ENCODE data around the gene HIPK1.

Gene HIPK1

DNA sequence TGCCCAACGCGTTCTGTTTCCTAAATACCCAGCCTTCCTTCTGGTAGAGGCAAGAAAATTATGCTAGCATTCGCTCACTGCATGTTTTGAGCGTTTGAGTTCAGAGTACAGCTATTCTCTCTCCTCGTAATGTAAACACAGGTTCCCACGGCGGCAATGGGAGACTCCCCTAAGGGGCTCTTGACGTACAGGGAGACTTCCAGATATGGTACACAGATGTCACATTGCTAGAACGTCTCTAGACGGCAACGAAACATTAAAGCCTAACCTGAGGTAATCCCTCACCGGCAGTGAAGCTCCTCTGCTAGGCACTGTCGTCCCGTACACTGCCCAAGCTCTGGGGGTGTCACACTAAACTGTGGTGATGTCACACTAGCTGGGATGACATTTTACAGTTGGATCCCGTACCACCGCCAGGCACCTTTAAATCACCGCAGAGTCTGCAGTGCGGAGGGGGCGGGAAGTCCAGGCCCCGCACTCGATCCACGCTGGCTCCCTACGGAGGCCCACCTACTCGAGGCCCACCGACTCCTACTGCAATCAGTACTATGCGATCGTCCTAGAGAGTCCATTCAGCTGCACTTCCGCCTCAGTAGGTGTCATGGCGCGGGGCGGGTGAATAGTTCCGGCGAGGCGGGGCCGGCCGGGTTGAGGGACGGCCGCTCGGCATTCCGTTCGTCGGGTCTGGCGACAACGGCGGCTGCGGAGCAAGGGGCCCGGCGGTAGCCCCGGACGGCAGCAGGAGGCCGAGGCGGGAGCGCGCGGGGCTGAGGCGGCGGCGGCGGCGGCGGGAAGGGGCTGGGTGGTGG, at the start of gene HIPK1:
Gene HIPK1, plus strand, starts transcription at position 384 of the 809 bp plus-strand sequence.
- DNase-seq (ENCODE audit: low spot score) = peak; percentile 94

DNA sequence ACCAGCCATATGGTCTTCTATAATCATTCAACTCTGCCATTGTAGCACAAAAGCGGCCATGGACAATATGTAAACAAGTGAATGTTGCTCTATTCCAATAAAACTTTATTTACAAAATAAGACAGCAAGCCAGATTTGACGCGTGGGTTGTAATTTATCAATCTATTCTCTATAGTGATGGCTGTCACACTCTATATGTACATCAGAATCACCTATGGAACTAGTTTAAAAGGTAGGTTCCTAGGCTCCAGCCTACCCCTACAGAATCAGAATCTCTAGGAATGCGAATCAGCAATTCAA, 49.4 kb upstream of the HIPK1 start:
- no peak for DNase-seq (ENCODE audit: low spot score)

DNA sequence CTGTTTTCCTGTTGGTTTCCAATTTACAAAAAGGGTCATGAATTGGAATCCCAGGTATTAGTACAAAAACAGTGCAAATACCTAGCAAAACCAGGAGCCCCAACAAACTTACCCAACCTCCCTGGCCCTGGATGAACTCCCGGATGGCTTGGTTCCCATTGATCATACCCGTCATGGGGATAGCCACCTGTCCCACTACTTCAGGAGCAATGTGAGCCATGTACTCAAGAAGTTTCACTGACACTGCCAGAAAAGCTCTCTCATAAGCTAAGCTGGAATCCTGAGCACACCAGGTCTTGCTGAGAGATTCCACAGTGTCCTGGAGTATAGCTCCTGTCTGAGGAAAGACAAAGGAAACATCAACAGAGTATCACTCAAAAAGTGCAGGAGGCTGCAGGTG, 47.5 kb upstream of the HIPK1 start:
- peak; percentile 91 for DNase-seq (ENCODE audit: low spot score)

DNA sequence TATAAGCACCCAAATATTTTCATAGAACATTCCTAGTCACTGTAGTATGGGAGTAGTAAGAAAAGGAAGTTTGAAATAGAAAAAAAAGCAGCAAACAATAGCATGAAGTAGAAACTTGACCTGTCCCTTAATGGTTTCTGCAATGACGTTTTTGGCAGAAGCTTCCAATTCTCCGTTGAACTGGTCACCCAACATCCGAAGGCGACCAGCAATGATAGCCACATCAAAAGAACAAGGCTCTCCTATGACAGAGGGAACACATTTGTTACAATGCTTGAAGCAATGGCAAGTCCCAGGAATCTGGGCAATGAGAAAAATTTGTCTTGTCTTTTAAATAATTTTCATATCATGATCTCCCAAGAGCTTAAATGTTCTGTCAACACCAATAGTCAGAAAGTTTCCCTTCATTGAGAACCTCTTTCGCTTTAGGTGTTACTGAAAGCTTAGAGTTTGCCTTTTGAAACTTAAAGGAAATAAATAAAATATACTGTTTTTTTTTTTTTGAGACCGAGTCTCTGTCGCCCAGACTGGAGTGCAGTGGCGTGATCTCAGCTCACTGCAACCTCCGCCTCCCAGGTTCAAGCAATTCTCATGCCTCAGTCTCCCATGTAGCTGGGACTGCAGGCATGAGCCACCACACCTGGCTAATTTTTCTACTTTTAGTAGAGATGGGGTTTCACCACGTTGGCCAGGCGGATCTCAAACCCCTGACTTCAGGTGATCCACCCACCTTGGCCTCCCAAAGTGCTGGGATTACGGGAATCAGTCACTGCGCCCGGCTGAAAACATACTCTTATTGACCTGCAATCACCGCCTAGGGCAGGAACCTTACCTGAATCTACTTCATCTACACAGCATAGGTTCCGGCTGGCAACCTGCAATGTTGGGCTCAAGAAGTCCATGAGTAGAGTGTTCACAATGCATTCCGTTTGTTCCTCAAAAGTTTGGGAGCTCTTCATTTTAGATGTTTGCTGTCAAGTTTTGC, 42.4 kb upstream of the HIPK1 start:
- DNase-seq (ENCODE audit: low spot score) = no peak

DNA sequence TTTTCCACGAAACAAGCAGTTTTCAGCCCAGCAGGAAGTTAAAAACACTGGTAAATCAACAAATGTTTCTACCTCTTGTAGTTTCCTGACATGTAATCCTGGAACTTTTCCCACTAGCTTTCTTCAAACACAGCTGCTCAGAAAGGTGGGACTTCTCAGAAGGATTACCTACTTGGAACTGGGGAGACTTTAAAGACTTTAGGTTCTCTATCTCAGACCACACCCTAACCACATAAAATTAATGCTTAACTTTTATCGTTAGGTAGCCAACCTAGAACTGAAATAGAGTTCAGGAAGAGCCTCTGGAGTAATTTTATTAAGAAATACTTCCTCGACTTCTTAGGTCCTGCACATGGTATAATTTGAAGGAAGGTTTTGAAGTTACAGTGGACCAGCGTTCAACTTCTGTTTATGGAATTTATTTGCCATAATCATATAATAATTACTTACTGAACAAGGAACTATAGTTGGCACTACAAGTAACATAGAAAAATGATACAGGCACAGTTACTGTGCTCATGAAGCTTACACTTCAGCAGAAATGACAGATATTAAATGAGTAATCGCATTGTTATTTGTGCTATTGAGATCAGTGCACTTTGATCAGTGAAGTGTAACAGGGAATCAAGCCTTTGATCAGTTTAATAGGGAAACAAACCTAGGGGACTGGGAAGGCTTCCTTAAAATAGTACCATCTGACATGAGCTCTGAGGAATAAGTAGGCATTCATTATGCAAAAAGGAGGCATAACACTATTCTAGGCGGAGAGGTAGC, 41.5 kb upstream of the HIPK1 start, which contains the start of gene BCL2L15:
Gene BCL2L15, minus strand, starts transcription at position 180 of the 774 bp plus-strand sequence. CDS start 206 bp downstream, outside the sequence.
- no peak for DNase-seq (ENCODE audit: low spot score)

DNA sequence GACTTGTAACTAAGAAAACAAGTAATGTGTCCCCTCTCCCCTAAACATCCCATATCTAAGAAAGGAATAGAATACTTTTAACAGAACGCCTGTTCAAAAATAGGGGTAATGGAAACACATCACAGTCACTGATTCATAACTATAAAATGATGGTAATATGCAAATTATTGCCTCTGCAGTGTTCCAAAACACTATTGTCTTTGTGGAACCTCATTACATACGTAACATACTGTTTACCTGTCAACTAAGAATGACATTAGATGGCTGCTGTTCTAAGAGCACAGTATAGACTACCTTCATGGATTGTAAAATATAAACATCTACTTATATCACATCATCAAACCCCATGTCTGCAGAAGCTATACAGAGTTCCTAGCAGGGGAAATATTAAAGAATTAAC, 38.3 kb upstream of the HIPK1 start:
- no peak for DNase-seq (ENCODE audit: low spot score)

DNA sequence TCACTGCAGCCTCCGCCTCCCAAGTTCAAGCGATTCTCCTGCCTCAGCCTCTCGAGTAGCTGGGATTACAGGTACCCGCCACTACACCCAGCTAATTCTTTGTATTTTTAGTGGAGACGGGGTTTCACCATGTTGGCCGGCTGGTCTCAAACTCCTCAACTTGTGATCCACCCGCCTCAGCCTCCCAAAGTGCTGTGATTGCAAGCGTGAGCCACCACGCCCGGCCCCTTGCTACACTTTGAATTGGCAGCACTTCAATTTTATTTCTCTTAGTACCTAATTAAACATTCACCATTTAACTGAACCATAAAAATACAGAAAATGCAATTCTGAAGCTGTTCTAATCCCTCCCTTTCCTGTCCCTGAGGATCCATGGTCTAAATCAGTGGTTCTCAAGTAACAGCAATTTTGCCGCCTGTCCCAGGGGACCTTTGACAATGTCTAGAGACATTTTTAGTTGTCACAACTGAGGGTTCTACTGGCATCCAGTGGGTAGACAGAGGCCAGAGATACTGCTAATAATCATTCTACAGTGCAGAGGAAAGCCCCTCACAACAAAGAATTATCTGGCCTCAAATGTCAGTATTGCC, 37.4 kb upstream of the HIPK1 start:
- no peak for DNase-seq (ENCODE audit: low spot score)

DNA sequence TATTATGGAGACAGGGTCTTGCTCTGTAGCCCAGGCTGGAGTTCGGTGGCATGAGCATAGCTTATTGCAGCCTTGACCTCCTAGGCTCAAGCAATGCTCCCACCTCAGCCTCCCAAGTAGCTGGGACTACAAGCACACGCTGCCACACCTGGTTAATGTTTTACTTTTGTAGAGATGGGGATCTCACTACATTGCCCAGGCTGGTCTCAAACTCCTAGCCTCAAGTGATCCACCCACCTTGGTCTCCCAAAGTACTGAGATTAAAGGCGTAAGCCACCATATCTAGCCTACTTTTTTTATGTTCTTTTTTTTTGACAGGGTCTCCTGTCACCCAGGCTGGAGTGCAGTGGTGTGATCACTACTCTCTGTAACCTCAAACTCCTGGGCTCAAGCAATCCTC, 35.9 kb upstream of the HIPK1 start:
- no peak for DNase-seq (ENCODE audit: low spot score)

DNA sequence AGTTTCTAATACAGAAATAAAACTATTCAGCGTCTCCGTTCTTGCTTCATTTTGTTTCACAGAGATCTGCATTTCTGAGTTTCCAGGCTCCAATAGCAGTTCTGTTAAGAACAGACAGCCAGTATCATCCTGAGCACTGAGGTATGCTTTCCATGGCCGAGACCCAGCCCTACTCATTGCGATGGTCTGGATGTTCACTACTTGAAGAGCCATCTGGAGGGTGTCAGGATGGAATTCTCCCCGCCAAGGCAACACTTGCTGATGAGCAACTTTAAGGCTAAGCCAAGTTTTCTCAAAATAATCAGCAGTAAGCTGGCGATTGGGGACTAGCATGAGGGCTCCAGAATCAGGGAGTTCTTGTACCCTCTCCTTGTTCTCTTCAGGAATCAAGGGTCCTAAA, 34.0 kb upstream of the HIPK1 start:
- DNase-seq (ENCODE audit: low spot score) = peak; percentile 72

DNA sequence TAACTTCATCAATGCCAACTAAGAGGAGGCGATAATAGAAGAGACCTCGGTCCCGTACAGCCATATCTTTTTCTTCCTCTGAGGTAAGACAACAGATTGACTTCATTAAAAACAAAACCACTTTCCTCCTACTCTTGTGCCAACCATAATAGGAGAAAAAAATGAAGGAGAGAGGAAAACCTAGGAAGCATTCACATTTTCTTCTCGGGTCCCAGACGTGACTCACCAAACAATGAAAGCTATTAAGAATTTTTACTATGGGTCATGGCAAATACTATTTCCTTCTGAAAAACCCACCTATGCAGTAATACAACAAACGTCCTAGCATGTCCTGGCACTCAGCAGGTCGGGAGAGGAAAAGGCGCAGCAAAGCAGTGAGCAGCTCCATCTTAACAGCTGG, 33.2 kb upstream of the HIPK1 start:
- no peak for DNase-seq (ENCODE audit: low spot score)

DNA sequence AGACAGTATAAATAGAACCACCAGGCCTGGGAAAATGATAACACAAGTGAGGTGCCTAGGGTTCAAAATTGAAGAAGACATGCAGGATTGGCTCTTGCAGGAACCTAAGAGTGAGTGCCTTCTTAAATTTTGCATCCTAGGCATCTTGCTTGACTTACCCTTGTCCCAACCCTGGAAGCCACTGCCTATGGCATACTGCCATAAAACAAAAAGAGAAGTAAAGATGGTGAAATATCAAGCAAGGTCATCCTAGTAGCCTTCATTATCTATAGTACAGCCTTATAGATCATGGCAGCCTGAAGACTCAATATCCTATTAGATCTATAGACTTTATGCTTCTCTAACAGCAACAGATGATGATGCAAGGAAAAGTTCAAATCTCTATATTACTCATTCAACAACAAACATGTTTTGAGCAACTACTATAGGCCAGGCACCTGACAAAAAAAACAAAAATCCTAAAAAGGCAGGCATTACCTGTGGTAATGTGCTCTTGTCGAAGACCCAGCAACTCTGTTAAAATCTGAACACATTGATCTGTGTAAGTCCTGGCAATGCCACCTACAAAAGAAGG, 30.8 kb upstream of the HIPK1 start:
- DNase-seq (ENCODE audit: low spot score) = no peak

DNA sequence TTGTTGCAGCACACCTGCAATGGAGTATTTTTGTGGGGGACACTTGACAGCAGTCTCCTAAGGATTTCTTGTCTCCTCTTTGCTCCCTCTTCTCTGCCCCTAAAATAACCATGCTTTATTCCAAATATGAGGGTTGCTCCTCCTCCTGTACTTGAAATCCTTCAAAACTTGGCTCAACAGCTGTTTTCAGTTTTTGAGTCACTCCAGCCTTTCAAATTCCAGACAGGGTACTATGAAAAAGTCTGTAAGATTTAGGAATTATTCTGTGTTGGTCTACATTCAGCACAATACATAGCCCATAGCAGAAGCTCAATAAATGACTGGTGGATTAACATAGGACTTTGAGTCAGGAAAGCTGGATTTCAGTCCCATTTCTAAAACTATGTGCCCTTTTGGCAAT, 30.0 kb upstream of the HIPK1 start:
- no peak for DNase-seq (ENCODE audit: low spot score)

DNA sequence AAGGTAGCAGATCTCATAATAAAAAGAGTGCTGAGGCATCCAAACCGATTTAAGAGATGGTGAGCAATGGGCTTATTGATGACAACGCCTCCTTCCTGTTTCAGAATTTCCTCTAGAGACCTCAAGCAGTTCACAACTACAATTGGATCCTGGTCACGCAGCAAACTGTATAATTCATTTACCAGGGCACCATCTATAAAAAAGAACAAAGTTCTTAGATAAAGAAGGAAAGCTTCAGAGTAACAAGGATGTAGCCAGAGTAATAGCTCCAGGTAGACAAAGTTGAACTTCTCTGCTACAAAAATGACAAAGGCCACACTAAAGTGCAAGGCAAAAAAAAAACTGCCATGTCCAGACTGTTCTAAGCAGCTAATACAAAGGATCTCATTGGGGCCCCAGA, 27.9 kb upstream of the HIPK1 start:
- no peak for DNase-seq (ENCODE audit: low spot score)

DNA sequence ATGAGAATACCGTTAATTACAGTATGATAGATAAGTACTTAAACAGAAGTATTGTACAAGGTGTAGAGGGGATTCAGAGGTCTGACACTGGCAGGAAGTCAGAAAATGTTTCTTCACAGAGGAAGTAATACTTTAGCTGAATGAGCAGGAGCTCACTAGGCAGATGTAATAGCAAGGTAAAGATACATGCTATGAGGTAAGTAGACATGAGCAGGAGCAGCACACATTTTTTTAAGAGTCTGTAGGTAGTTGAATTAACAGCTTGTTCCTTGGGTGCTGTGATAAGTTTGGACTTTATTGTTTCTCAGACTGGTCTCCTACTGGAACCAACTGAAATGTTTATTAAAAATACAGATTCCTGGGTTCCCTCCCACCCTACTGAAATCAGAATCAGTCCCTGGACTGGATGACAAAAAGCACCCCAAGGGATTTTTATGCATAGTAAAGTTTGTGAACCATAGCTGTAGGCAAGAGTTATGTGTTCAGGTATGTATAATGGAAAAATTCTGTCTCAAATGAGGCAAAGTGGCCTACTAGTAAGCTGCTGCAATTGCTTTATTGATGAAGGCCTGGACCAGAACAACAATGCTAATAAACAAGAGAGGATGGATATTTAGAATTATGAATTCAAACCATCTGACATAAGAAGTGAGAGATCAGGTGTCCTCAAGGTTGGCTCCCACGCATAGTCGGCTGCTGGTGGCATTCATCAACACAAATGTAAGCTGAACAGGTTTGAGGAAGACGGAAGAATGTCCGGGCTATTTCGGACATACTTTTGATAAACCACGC, 25.4 kb upstream of the HIPK1 start:
- no peak for DNase-seq (ENCODE audit: low spot score)

DNA sequence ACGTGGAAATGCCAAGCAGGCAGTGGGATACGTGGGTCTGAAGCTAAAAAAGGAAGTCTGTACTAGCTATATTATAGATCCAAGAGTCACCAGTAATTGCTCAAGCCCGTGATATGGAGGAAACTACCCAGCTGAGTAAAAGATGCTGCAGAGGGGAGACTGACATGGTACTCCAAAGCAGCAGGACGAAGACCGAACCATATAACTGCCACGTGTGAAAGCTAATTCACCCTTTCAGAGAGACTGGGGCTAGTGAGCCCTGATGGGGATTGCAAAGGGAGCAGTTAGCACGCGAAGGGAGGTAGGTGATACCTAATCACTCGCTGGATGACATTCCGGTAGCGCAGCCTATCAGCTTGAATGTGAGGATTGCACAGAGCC, 24.8 kb upstream of the HIPK1 start:
- DNase-seq (ENCODE audit: low spot score) = no peak

DNA sequence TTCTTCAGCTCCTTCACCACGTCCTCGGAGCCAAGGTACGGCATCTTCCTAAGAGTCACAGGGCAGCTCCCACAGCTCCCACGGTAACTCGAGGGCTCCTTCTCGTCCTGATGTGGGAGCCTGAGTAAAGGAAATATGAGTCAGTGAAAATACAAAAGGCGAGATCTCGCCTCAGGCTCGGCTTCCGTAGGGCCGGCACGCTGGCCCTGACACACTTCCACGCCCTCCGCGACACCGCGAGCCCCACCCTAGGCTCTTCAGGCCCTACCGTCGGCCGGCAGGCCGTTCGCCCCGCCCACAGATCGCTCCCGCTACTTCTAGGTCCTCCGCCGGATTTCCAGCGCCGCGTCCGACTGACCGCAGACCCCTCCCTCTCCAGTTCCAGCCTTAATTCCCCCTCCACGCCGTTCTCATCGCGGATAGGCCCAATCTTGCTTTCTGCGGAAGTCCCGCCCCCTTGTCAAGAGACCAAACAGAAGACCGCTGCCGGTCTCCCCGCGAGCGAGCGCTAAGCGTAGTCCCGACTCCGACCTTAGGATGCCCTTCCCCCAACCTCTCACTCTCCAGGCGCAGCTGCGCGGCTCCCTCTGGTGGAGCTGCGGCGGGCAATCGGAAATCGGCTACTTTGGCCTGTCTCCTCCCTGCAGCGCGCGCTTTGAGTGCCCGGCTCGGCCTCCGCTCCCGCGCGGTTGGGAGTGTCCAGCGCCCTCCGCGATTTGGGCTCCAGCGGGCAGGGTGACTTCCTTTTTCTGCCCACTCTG, 24.3 kb upstream of the HIPK1 start, which contains the start of the genes AP4B1 and DCLRE1B:
Gene AP4B1, minus strand, starts transcription at position 126 of the 761 bp plus-strand sequence. Its CDS starts 82 bp downstream, at position 44.
Gene DCLRE1B, plus strand, starts transcription at position 653 of the 761 bp plus-strand sequence. CDS start 261 bp downstream, outside the sequence.
- DNase-seq (ENCODE audit: low spot score) = peak; percentile 99

DNA sequence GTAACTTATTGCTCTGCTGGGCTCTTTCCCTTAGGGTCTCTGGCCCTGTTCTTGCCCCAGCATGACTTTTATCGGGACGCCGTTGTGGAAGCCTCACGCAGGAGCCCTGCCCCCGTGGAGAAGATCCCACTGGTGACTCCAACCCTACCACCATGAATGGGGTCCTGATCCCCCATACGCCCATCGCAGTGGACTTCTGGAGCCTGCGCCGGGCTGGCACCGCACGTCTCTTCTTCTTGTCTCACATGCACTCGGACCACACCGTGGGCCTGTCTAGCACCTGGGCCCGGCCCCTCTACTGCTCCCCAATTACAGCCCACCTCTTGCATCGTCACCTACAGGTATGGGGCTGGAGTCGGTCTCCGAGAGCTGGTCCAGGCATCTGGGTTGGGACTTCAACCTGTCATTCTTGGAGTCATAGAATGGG, 23.7 kb upstream of the HIPK1 start:
- DNase-seq (ENCODE audit: low spot score) = peak; percentile 34

DNA sequence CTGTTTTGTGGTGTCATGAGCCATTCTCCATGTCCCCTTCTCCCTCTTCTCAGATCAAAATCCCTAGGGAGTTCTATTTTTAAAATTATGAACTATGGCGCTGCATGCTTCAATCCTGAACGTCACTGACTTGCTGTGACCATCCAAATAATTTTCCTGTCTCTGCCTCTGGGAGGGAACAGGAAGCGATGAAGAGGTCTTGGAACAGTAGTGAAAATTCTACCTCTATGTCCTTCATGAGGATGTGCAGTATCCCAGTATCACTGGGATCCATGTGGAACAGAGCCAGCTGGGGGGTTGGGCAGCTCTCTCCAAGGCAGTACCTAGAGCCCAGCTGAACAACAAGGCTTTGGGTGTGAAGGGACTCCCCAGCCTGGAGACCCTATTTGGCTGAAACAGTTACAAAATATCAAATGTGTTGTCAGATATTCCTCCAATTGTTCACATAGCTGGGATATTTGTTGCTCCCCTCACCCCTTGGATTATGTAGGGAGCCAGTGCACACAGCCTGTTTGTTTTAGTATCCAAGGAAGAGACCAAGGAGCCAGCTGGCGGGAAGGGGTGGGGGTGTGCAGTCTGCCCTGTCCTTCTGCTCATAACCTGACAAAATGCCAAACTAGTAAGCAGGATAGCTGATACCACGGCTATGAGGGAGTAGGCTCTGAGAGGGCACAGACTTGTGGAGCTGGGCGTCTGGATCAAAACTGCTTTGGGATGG, 16.4 kb upstream of the HIPK1 start:
- peak; percentile 94 for DNase-seq (ENCODE audit: low spot score)

DNA sequence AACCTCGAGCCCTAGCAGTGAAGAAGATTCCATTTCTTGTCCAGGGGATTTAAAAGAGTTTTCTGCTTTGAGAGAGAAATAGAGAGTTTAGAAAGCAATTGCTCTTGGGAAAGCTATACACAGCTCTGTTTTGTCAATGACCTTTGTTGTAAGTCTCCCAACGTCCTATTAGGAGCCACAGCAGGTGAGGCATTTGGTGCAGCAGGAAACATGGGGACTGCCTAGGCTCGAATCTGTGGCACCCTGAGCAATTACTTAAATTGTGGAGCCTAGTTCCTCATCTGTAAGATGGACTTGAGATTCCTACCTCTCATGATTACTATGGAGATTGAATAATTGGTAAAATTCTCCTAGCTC, 15.8 kb upstream of the HIPK1 start:
- DNase-seq (ENCODE audit: low spot score) = no peak

Data from cerebellar cortex (tissue), 1 donor.